K562 (cell line): ENCODE data around the gene HMCN2. TPM values are rescaled to one million over a fixed set of nuclear protein-coding genes. Genes with fewer than 3 reads are reported as not detected.

Experiments
- ATF4 ChIP-seq: fragments of 450-650 bp; formaldehyde crosslinking; IDR thresholded peaks from 2 replicates; pipeline ENCODE4 v1.4.0; 2022; ENCODE audit warnings: mild to moderate bottlenecking, moderate library complexity
- CHD1 ChIP-seq: fragments of 200-600 bp; sonication (generic); IDR thresholded peaks from one replicate; pipeline ENCODE4 v1.6.1; 2012; ENCODE audit warnings: mild to moderate bottlenecking, moderate library complexity, low read length, inconsistent platforms
- CREBBP ChIP-seq: IDR thresholded peaks from one replicate; pipeline ENCODE4 v1.6.1; 2012; ENCODE audit warnings: low read depth, mild to moderate bottlenecking, control low read depth, inconsistent platforms, low read length
- CSDE1 ChIP-seq, 2 experiments: fragments of 450-650 bp; IDR thresholded peaks; 2 replicates each; pipeline ENCODE4 v1.6.1; 2016; ENCODE audit warnings: mild to moderate bottlenecking in 1 of 2
- CTCF ChIP-seq, 3 experiments: IDR thresholded peaks in 2 of 3; conservative IDR thresholded peaks in 1 of 3; 2 replicates each; pipeline ENCODE4 v1.5.1; 2011 to 2012; ENCODE audit warnings: low read length in 3 of 3, mild to moderate bottlenecking in 3 of 3, control low read depth in 2 of 3, improper control_type of control experiment in 1 of 3, inconsistent platforms in 1 of 3, low read depth in 1 of 3, mixed read lengths in 1 of 3, moderate library complexity in 1 of 3; ENCODE audit not compliant: insufficient read depth in 2 of 3
- DLX4 ChIP-seq: fragments of 250-450 bp; sonication (Bioruptor Pico); IDR thresholded peaks from 2 replicates; pipeline ENCODE4 v1.6.1; 2021; ENCODE audit warnings: mild to moderate bottlenecking
- HCFC1 ChIP-seq: IDR thresholded peaks from 2 replicates; pipeline ENCODE4 v1.6.1; 2012; ENCODE audit warnings: low read depth, low read length, improper control_type of control experiment
- HNRNPLL ChIP-seq: fragments of 200-400 bp; formaldehyde crosslinking; IDR thresholded peaks from 2 replicates; pipeline ENCODE4 v1.6.1; 2017; ENCODE audit warnings: low read length, low read depth, mild to moderate bottlenecking; ENCODE audit not compliant: poor library complexity, severe bottlenecking
- HSF4 ChIP-seq: fragments of 250-450 bp; sonication (Bioruptor Pico); IDR thresholded peaks from 2 replicates; pipeline ENCODE4 v2.1.2; 2022; ENCODE audit warnings: mild to moderate bottlenecking, moderate library complexity, borderline replicate concordance
- IFI16 ChIP-seq: fragments of 250-450 bp; sonication (Bioruptor Pico); IDR thresholded peaks from 2 replicates; pipeline ENCODE4 v2.1.2; 2022; ENCODE audit warnings: mild to moderate bottlenecking, inconsistent platforms
- KDM2B ChIP-seq: fragments of 250-450 bp; sonication (Bioruptor Pico); IDR thresholded peaks from 2 replicates; pipeline ENCODE4 v1.8.0; 2021; ENCODE audit warnings: mild to moderate bottlenecking, moderate library complexity
- L3MBTL2 ChIP-seq: fragments of 450-650 bp; IDR thresholded peaks from 2 replicates; pipeline ENCODE4 v1.6.1; 2016; ENCODE audit warnings: mild to moderate bottlenecking, moderate library complexity
- NFE2 ChIP-seq: IDR thresholded peaks from 2 replicates; pipeline ENCODE4 v1.6.1; 2014; ENCODE audit warnings: antibody characterized with exemption, low read depth
- OTX1 ChIP-seq: fragments of 450-650 bp; formaldehyde crosslinking; IDR thresholded peaks from 2 replicates; pipeline ENCODE4 v1.4.0; 2022; ENCODE audit warnings: mild to moderate bottlenecking
- PHTF2 ChIP-seq: fragments of 250-450 bp; sonication (Bioruptor Pico); IDR thresholded peaks from 2 replicates; pipeline ENCODE4 v1.5.0; 2021; ENCODE audit warnings: mild to moderate bottlenecking
- PKNOX1 ChIP-seq: fragments of 450-650 bp; IDR thresholded peaks from 2 replicates; pipeline ENCODE4 v1.6.1; 2016
- POLR3A ChIP-seq: IDR thresholded peaks from 2 replicates; pipeline ENCODE4 v1.6.1; 2011; ENCODE audit warnings: borderline replicate concordance, mild to moderate bottlenecking, moderate library complexity; ENCODE audit not compliant: insufficient read length, insufficient read depth; ENCODE audit errors: extremely low read depth
- SAFB ChIP-seq: fragments of 200-400 bp; formaldehyde crosslinking; IDR thresholded peaks from 2 replicates; pipeline ENCODE4 v1.6.1; 2017; ENCODE audit warnings: low read depth, low read length, borderline replicate concordance
- STAT6 ChIP-seq: sonication (generic); formaldehyde crosslinking; IDR thresholded peaks from 2 replicates; pipeline ENCODE4 v1.8.1; 2023; ENCODE audit warnings: mild to moderate bottlenecking, missing genetic modification reagents
- ZNF134 ChIP-seq: fragments of 250-450 bp; sonication (Bioruptor Pico); conservative IDR thresholded peaks from 2 replicates; pipeline ENCODE4 v1.4.0; 2020
- ZNF23 ChIP-seq: fragments of 250-450 bp; sonication (Bioruptor Pico); IDR thresholded peaks from 2 replicates; pipeline ENCODE4 v1.4.0; 2020; ENCODE audit warnings: mild to moderate bottlenecking
- ZNF445 ChIP-seq: fragments of 250-450 bp; sonication (Bioruptor Pico); IDR thresholded peaks from 2 replicates; pipeline ENCODE4 v1.4.0; 2020; ENCODE audit warnings: low read depth, mild to moderate bottlenecking, moderate library complexity
- ZSCAN32 ChIP-seq: fragments of 450-650 bp; formaldehyde crosslinking; IDR thresholded peaks from 2 replicates; pipeline ENCODE4 v1.4.0; 2020; ENCODE audit warnings: mild to moderate bottlenecking, moderate library complexity
- polyA plus RNA-seq, 8 experiments: library from polyadenylated mRNA; depleted of rRNA in 4 of 8; stranded (reverse) in 5 of 8; unstranded in 3 of 8; fragments of >200 nt; fragmentation: Nextera tagmentation in 2 of 8; fragmentation: Illumina TruSeq in 1 of 8; extraction: Ambion mirVana in 2 of 8; extraction: Trizol in 1 of 8; gene quantifications; 2 replicates each; pipeline versions ENCODE4 v1.2.1 to v1.2.3, GENCODE V29; 2011 to 2014; ENCODE audit warnings: inconsistent platforms in 1 of 8, missing spikeins in 1 of 8
- total RNA-seq, 7 experiments: library from RNA; depleted of rRNA in 6 of 7; stranded (reverse); fragments of >200 nt in 6 of 7; fragmentation: Illumina TruSeq in 2 of 7; extraction: Trizol in 2 of 7; gene quantifications; 2 replicates each; pipeline versions ENCODE4 v1.2.1 to v1.2.3, GENCODE V29; 2011 to 2021; ENCODE audit warnings: low replicate concordance in 1 of 7

The HMCN2 gene
- total and polyA plus RNA-seq, 9 of the 15 experiments (the other 6 are each of a cell fraction or from before 2014, with no cell fraction given) = 0.01 TPM; not detected in 8

GRCh38 chr9:130368631-130369103, 103.1 kb downstream of the HMCN2 start (continued):
- TF ChIP-seq CSDE1 (IDR thresholded peaks at IDR 0.05) (no peak), ZNF134 (CRISPR knock-in tag) (no peak), L3MBTL2 (peak; percentile 90), ATF4 (CRISPR knock-in tag) (no peak), CHD1 (no peak), HCFC1 (no peak), KDM2B (CRISPR knock-in tag) (no peak), HSF4 (CRISPR knock-in tag) (no peak), STAT6 (CRISPR knock-in tag) (no peak), ZNF445 (CRISPR knock-in tag) (no peak), PKNOX1 (peak; percentile 90), IFI16 (CRISPR knock-in tag) (no peak), POLR3A (no peak), OTX1 (CRISPR knock-in tag) (no peak), ZNF23 (CRISPR knock-in tag) (no peak), ZSCAN32 (no peak), NFE2 (no peak), SAFB (no peak), CREBBP (no peak), PHTF2 (CRISPR knock-in tag) (no peak), DLX4 (no peak), CTCF (IDR thresholded peaks at IDR 0.05 in 2 of 3, conservative IDR thresholded peaks at IDR 0.05 in 1 of 3; ENCODE audit: insufficient read depth in 2 of 3, low read depth in 1 of 3, low read length in 3 of 3) (peak; percentile 34 to 39 (median 34); a peak in 5 of 6 replicates), HNRNPLL (no peak)
